Liver (tissue), 9 donors: ENCODE results near the gene ITGA11. TPM values are rescaled to one million over a fixed set of nuclear protein-coding genes. Genes with fewer than 3 reads are reported as not detected.

ENCODE experiments used
- DNase-seq: peaks from one replicate; pipeline ENCODE4 v3.0.0-alpha.2; 2017; ENCODE audit warnings: low spot score
- H3K27ac ChIP-seq, 2 donors: one replicate each; pipeline ENCODE4 v1.7.0; 2013; ENCODE audit warnings: inconsistent platforms in 2 of 2, low read length in 2 of 2, control low read depth in 1 of 2, low read depth in 1 of 2, mild to moderate bottlenecking in 1 of 2
- H3K27me3 ChIP-seq, 4 donors: one replicate each; pipeline versions ENCODE4 v1.6.1 to v1.7.0; 2013; ENCODE audit warnings: low read length in 3 of 4, inconsistent platforms in 1 of 4, mild to moderate bottlenecking in 1 of 4, moderate library complexity in 1 of 4; ENCODE audit not compliant: control insufficient read depth in 4 of 4, insufficient read depth in 4 of 4
- H3K36me3 ChIP-seq, 4 donors: one replicate each; pipeline versions ENCODE4 v1.6.1 to v1.7.0; 2013; ENCODE audit warnings: low read length in 3 of 4, mild to moderate bottlenecking in 3 of 4, low read depth in 1 of 4, moderate library complexity in 1 of 4; ENCODE audit not compliant: control insufficient read depth in 4 of 4, insufficient read depth in 3 of 4
- H3K4me1 ChIP-seq, 4 donors: one replicate each; pipeline versions ENCODE4 v1.6.1 to v1.7.0; 2013; ENCODE audit warnings: low read length in 3 of 4, mild to moderate bottlenecking in 3 of 4, moderate library complexity in 1 of 4; ENCODE audit not compliant: control insufficient read depth in 4 of 4, insufficient read depth in 4 of 4
- H3K4me3 ChIP-seq, 3 donors: one replicate each; pipeline versions ENCODE4 v1.6.1 to v1.7.0; 2013; ENCODE audit warnings: low read length in 3 of 3, control low read depth in 1 of 3, low read depth in 1 of 3, mild to moderate bottlenecking in 1 of 3
- H3K9ac ChIP-seq, 2 donors: one replicate each; pipeline ENCODE4 v1.7.0; 2013; ENCODE audit warnings: low read length in 2 of 2, mild to moderate bottlenecking in 2 of 2, moderate library complexity in 2 of 2, control low read depth in 1 of 2, low read depth in 1 of 2
- H3K9me3 ChIP-seq, 4 donors: one replicate each; pipeline versions ENCODE4 v1.6.1 to v1.7.0; 2013; ENCODE audit warnings: low read length in 3 of 4; ENCODE audit not compliant: control insufficient read depth in 4 of 4
- ATF3 ChIP-seq: IDR thresholded peaks from 2 replicates; pipeline ENCODE4 v1.6.1; 2016; ENCODE audit warnings: antibody characterized with exemption
- CTCF ChIP-seq: fragments of 150-350 bp; IDR thresholded peaks from 2 replicates; pipeline ENCODE4 v1.5.1; 2017; ENCODE audit warnings: improper control_type of control experiment, low read depth, low read length; ENCODE audit not compliant: missing input control
- EGR1 ChIP-seq, 2 donors: IDR thresholded peaks; 2 replicates each; pipeline ENCODE4 v1.6.1; 2016 to 2018; ENCODE audit warnings: antibody characterized with exemption in 2 of 2, low read depth in 2 of 2
- FOXA1 ChIP-seq: IDR thresholded peaks from 2 replicates; pipeline ENCODE4 v1.6.1; 2016; ENCODE audit warnings: antibody characterized with exemption
- FOXA2 ChIP-seq: IDR thresholded peaks from 2 replicates; pipeline ENCODE4 v1.6.1; 2016; ENCODE audit warnings: antibody characterized with exemption
- GABPA ChIP-seq, 2 donors: IDR thresholded peaks in 1 of 2; conservative IDR thresholded peaks in 1 of 2; 2 replicates each; pipeline ENCODE4 v1.6.1; 2016; ENCODE audit warnings: antibody characterized with exemption in 2 of 2, mild to moderate bottlenecking in 1 of 2, moderate library complexity in 1 of 2
- HNF4A ChIP-seq, 2 donors: conservative IDR thresholded peaks; 2 replicates each; pipeline ENCODE4 v1.6.1; 2016; ENCODE audit warnings: antibody characterized with exemption in 2 of 2, mild to moderate bottlenecking in 2 of 2
- HNF4G ChIP-seq: IDR thresholded peaks from 2 replicates; pipeline ENCODE4 v1.6.1; 2016; ENCODE audit warnings: antibody characterized with exemption
- JUND ChIP-seq, 2 donors: IDR thresholded peaks; 2 replicates each; pipeline ENCODE4 v1.6.1; 2016; ENCODE audit warnings: antibody characterized with exemption in 2 of 2
- MAX ChIP-seq: IDR thresholded peaks from 2 replicates; pipeline ENCODE4 v1.6.1; 2016; ENCODE audit warnings: antibody characterized with exemption
- RAD21 ChIP-seq, 2 donors: IDR thresholded peaks; 2 replicates each; pipeline ENCODE4 v1.6.1; 2016; ENCODE audit warnings: antibody characterized with exemption in 2 of 2, mild to moderate bottlenecking in 2 of 2
- REST ChIP-seq: IDR thresholded peaks from 2 replicates; pipeline ENCODE4 v1.6.1; 2016; ENCODE audit warnings: antibody characterized with exemption, mild to moderate bottlenecking
- RXRA ChIP-seq, 2 donors: IDR thresholded peaks; 2 replicates each; pipeline ENCODE4 v1.6.1; 2017 to 2018; ENCODE audit warnings: antibody characterized with exemption in 2 of 2, mild to moderate bottlenecking in 1 of 2
- SP1 ChIP-seq: IDR thresholded peaks from 2 replicates; pipeline ENCODE4 v1.6.1; 2018; ENCODE audit warnings: antibody characterized with exemption, mild to moderate bottlenecking
- TAF1 ChIP-seq: conservative IDR thresholded peaks from 2 replicates; pipeline ENCODE4 v1.6.1; 2016; ENCODE audit warnings: antibody characterized with exemption, mild to moderate bottlenecking
- YY1 ChIP-seq: IDR thresholded peaks from 2 replicates; pipeline ENCODE4 v1.6.1; 2016; ENCODE audit warnings: antibody characterized with exemption, mild to moderate bottlenecking
- ZBTB33 ChIP-seq: IDR thresholded peaks from 2 replicates; pipeline ENCODE4 v1.6.1; 2016; ENCODE audit warnings: antibody characterized with exemption
- WGBS: extraction: QIAGEN DNeasy Blood & Tissue Kit; methylation state at CpG from one replicate; pipeline ENCODE4 v1.1.7; 2013; 5-methylcytosine and 5-hydroxymethylcytosine counted together
- polyA plus RNA-seq, 2 donors: library from polyadenylated mRNA; stranded (reverse) in 1 of 2; unstranded in 1 of 2; fragments of 200-250 nt in 1 of 2; fragments of >200 nt in 1 of 2; fragmentation: Nextera tagmentation in 1 of 2; extraction: Ambion mirVana in 1 of 2; gene quantifications; one replicate each; pipeline versions ENCODE4 v1.2.1 to v1.2.3, GENCODE V29; 2013 to 2015
- total RNA-seq, 2 donors: library from RNA; depleted of rRNA; stranded (reverse); fragments of >200 nt; gene quantifications; one replicate each; pipeline ENCODE4 v1.2.3, GENCODE V29; 2014
- donor health status: healthy.
- donor health status: healthy.
- donor health status: healthy.
- donor health status: healthy.
- donor health status: healthy.

Gene ITGA11
- total and polyA plus RNA-seq, 4 donors: 0.32 to 1.0 (median 0.67) TPM

- Histone ChIP-seq H3K9ac (no peak overlapping the region), H3K36me3 (no peaks in the 10 kb centered on the region), H3K4me1 (no peaks in the 10 kb centered on the region), H3K9me3 (no peaks in the 10 kb centered on the region), H3K4me3 (no peak overlapping the region), H3K27ac (no peak overlapping the region), H3K27me3 (no peaks in the 10 kb centered on the region)
- WGBS: 78% methylated on average over 6 of the region's 6 CpGs
- TF ChIP-seq RAD21 (IDR thresholded peaks at IDR 0.05): no peak
- no peak for TF ChIP-seq REST
- TF ChIP-seq HNF4A (conservative IDR thresholded peaks at IDR 0.05): no peak
- no peak for TF ChIP-seq CTCF
- no peak for TF ChIP-seq SP1
- no peak for TF ChIP-seq YY1
- TF ChIP-seq FOXA1: no peak
- TF ChIP-seq TAF1: no peak
- TF ChIP-seq GABPA (IDR thresholded peaks at IDR 0.05 in 1 of 2, conservative IDR thresholded peaks at IDR 0.05 in 1 of 2): no peak
- TF ChIP-seq FOXA2: no peak
- no peak for TF ChIP-seq ZBTB33
- no peak for TF ChIP-seq EGR1 (IDR thresholded peaks at IDR 0.05; ENCODE audit: low read depth in 2 of 2)
- TF ChIP-seq JUND (IDR thresholded peaks at IDR 0.05): no peak
- TF ChIP-seq HNF4G: no peak
- TF ChIP-seq RXRA (IDR thresholded peaks at IDR 0.05): no peak
- no peak for TF ChIP-seq MAX
- no peak for TF ChIP-seq ATF3
- DNase-seq: no peak
These were observed 101.5 kb downstream of the ITGA11 start for GRCh38 chr15:68330416-68330815.

GRCh38 chr15:68328964-68329363 is 103.0 kb downstream of the ITGA11 start:
- DNase-seq: no peak
- H3K9me3 ChIP-seq: no peaks in the 10 kb centered on the region
- no peak for TF ChIP-seq ATF3
- TF ChIP-seq TAF1: no peak
- TF ChIP-seq FOXA1: no peak
- no peak overlapping the region for H3K4me3 ChIP-seq
- no peaks in the 10 kb centered on the region for H3K36me3 ChIP-seq
- H3K27me3 ChIP-seq: no peaks in the 10 kb centered on the region
- H3K27ac ChIP-seq: no peak overlapping the region
- 94% methylated on average over 3 of the region's 3 CpGs for WGBS
- H3K4me1 ChIP-seq: no peaks in the 10 kb centered on the region
- H3K9ac ChIP-seq: no peak overlapping the region
